HEK293T (cell line): ENCODE data around the gene PECR.
A peak's percentile ranks its signal among the peaks of the same experiment; 100 is the strongest.

Source experiments
- CTCF ChIA-PET: fragments of 350-600 bp; formaldehyde crosslinking; extraction: SDS; loops from one replicate; lab custom pipeline; 2021; ENCODE audit warnings: antibody characterized with exemption, inconsistent platforms; lab: Yijun Ruan, JAX
- POLR2A ChIA-PET: fragments of 350-600 bp; formaldehyde crosslinking; extraction: SDS; loops from one replicate; lab custom pipeline; 2020; ENCODE audit warnings: antibody characterized with exemption, inconsistent platforms; lab: Yijun Ruan, JAX
- DNase-seq: peaks from one replicate; pipeline ENCODE4 v3.0.0; 2012; ENCODE audit warnings: mixed read lengths; ENCODE audit errors: extremely low spot score
- ARNT ChIP-seq: fragments of 450-650 bp; IDR thresholded peaks from 2 replicates; pipeline ENCODE4 v1.6.1; 2017; ENCODE audit warnings: mild to moderate bottlenecking
- BHLHE40 ChIP-seq: fragments of 450-650 bp; IDR thresholded peaks from 2 replicates; pipeline ENCODE4 v1.6.1; 2016; ENCODE audit warnings: mild to moderate bottlenecking, moderate library complexity, borderline replicate concordance
- CTBP1 ChIP-seq: fragments of 450-650 bp; IDR thresholded peaks from 2 replicates; pipeline ENCODE4 v1.6.1; 2016; ENCODE audit warnings: borderline replicate concordance
- ELF4 ChIP-seq: fragments of 450-650 bp; IDR thresholded peaks from 2 replicates; pipeline ENCODE4 v1.6.1; 2017; ENCODE audit warnings: antibody characterized with exemption
- FOXA1 ChIP-seq: fragments of 450-650 bp; IDR thresholded peaks from 2 replicates; pipeline ENCODE4 v1.6.1; 2016; ENCODE audit warnings: mild to moderate bottlenecking
- FOXK2 ChIP-seq: fragments of 450-650 bp; IDR thresholded peaks from 2 replicates; pipeline ENCODE4 v1.6.1; 2016; ENCODE audit warnings: mild to moderate bottlenecking
- FOXM1 ChIP-seq: fragments of 450-650 bp; IDR thresholded peaks from 2 replicates; pipeline ENCODE4 v1.6.1; 2017; ENCODE audit warnings: mild to moderate bottlenecking, borderline replicate concordance
- HDGF ChIP-seq: fragments of 450-650 bp; IDR thresholded peaks from 2 replicates; pipeline ENCODE4 v1.6.1; 2017; ENCODE audit warnings: antibody characterized with exemption, borderline replicate concordance
- L3MBTL2 ChIP-seq: fragments of 450-650 bp; conservative IDR thresholded peaks from 2 replicates; pipeline ENCODE4 v1.6.1; 2016; ENCODE audit warnings: mild to moderate bottlenecking
- LEF1 ChIP-seq: fragments of 450-650 bp; IDR thresholded peaks from 2 replicates; pipeline ENCODE4 v1.6.1; 2017; ENCODE audit warnings: mild to moderate bottlenecking, borderline replicate concordance
- NFRKB ChIP-seq: fragments of 450-650 bp; IDR thresholded peaks from 2 replicates; pipeline ENCODE4 v1.6.1; 2016; ENCODE audit warnings: mild to moderate bottlenecking, moderate library complexity
- SP1 ChIP-seq: fragments of 450-650 bp; IDR thresholded peaks from 2 replicates; pipeline ENCODE4 v1.6.1; 2017
- SUZ12 ChIP-seq: fragments of 450-650 bp; IDR thresholded peaks from 2 replicates; pipeline ENCODE4 v1.6.1; 2016; ENCODE audit warnings: mild to moderate bottlenecking
- TARDBP ChIP-seq: fragments of 450-650 bp; IDR thresholded peaks from 2 replicates; pipeline ENCODE4 v1.6.1; 2016
- ZNF384 ChIP-seq: fragments of 450-650 bp; IDR thresholded peaks from 2 replicates; pipeline ENCODE4 v1.6.1; 2016
- TF ChIP-seq, protein P1 (sequence below): fragments of 450-650 bp; IDR thresholded peaks from 2 replicates; pipeline ENCODE4 v1.6.1; 2016

PECR gene

DNA sequence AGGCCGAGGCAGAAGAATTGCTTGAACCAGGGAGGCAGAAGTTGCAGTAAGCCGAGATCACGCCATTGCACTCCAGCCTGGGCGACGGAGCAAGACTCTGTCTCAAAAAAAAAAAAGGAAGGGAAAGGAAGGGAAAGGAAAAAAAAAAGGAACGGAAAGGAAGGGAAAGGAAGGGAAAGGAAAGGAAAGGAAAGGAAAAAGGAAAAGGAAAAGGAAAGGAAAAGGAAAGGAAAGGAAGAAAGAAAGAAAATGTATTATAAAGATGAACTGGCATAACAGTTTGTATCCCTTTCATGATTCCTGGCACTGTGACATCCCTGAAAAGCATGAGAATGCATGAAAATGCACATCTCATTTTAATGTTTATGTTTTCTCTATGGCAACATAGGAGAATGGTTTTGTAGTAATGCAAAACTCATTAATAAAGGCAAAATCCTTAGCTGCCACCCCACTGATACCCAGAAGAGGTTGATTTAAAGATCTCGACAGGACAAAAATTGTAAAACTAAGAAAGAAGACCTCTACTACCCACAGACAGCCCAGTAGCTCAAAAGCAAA lies 56.8 kb downstream of the PECR start:
- DNase-seq: no peak
- ChIA-PET CTCF (interaction anchor here (2.9 kb wide), 1 partner anchor 9 kb away, joined by 27 read pairs; no protein-coding TSS in a partner anchor), POLR2A (no interaction called here)
- no peak for TF ChIP-seq SUZ12
- TF ChIP-seq CTBP1: no peak
- TF ChIP-seq FOXM1: no peak
- no peak for TF ChIP-seq FOXA1
- no peak for TF ChIP-seq ARNT
- no peak for TF ChIP-seq HDGF
- TF ChIP-seq FOXK2: no peak
- TF ChIP-seq ZNF384: no peak

DNA sequence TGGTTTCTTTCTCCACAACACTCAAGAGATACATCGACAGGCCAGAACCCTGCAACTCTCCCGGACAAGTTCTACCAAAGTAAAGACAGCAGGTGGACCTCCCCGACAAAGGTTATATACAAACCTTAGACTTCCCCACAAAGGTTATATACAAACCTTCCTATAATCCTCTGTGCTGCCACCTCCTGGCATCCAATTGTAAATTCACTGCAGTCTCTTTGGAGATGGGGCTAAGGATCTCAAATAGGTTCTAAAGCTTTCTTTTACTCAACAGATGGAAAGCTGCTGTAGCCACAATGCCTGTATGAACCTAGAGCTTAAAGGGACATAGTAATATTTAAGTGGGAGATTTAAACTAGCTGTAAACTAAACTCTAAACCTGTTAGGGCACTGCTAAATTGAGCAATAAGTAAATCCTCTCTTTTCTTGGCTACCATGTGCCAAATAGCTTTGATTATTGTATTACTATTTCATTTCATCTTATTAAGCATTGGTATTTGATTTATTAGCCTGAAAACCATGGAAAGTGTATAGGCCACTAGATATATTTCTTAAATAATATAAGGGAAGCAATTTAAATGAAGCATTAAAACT lies 58.5 kb downstream of the PECR start:
- ChIA-PET CTCF (interaction anchor here (0.6 to 2.9 kb wide), 10 partner anchors 10 to 643 kb away, joined by 3 to 27 read pairs (median 4); no protein-coding TSS in a partner anchor), POLR2A (no interaction called here)
- DNase-seq: peak; percentile 61
- TF ChIP-seq, protein P1, sequence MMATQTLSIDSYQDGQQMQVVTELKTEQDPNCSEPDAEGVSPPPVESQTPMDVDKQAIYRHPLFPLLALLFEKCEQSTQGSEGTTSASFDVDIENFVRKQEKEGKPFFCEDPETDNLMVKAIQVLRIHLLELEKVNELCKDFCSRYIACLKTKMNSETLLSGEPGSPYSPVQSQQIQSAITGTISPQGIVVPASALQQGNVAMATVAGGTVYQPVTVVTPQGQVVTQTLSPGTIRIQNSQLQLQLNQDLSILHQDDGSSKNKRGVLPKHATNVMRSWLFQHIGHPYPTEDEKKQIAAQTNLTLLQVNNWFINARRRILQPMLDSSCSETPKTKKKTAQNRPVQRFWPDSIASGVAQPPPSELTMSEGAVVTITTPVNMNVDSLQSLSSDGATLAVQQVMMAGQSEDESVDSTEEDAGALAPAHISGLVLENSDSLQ: no peak
- TF ChIP-seq FOXA1 (no peak), ELF4 (no peak), ZNF384 (no peak), SUZ12 (no peak), LEF1 (no peak), ARNT (no peak), FOXK2 (no peak)

DNA sequence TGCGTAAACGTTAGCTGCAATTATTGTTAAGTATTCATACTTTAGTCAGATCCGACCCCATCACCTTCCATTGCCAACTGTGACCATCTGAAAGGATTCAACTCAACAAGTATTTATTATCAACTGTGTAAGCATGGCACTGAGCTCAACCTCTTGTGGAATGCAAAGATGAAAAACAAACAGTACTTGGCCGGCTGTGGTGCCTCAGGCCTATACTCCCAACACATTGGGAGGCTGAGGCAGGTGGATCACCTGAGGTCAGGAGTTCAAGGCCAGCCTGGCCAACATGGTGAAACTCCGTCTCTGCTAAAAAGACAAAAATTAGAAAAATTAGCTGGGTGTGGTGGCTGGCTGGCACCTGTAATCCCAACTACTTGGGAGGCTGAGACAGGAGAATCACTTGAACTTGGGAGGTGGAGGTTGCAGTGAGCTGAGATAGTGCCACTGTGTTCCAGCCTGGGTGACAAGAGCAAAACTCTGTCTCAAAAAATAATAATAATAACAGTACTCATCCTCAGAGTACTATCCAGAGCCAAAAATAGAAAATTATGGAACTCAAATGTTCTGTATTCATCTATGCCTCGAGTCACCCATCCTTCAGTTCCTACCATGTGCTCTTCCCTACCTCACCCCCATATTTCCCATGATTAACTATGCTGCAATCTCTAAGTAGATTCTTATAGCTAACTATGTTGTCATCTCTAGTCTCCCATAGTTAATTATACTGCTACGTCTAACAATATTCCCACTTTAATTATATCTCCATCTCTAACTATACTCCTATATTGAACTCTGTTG lies 59.6 kb downstream of the PECR start:
- POLR2A ChIA-PET: no interaction called here
- CTCF ChIA-PET: interaction anchor here (0.6 to 2.9 kb wide), 5 partner anchors 9 to 62 kb away, joined by 3 to 27 read pairs (median 5); no protein-coding TSS in a partner anchor
- no peak for DNase-seq
- TF ChIP-seq SP1: no peak
- no peak for TF ChIP-seq FOXK2
- no peak for TF ChIP-seq LEF1
- TF ChIP-seq CTBP1: no peak
- no peak for TF ChIP-seq TARDBP
- no peak for TF ChIP-seq BHLHE40
- no peak for TF ChIP-seq NFRKB
- no peak for TF ChIP-seq FOXA1
- TF ChIP-seq ZNF384: no peak
- TF ChIP-seq, protein P1: no peak
- TF ChIP-seq ELF4: no peak
- TF ChIP-seq L3MBTL2: no peak
- no peak for TF ChIP-seq ARNT
- TF ChIP-seq HDGF: no peak
- TF ChIP-seq FOXM1: no peak
- no peak for TF ChIP-seq SUZ12

DNA sequence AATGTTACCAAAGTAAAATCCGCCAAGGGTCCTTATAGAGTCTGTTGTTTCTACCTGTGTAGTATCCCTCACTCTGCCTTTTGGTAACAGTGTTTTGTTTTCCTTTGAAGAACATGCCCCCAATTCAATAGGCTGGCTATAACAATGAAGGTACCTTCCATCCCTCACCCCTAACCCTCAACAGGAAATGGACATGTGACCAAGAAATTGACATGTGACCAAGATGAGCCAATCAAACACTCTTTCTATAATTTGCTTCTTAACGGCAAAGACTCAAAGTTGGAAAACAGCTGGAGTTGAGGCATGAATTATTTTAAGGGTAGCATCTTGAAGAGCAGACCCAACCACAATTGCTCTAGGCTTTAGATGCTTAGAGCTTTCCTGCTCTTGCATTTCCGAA lies 62.9 kb downstream of the PECR start:
- TF ChIP-seq ELF4: no peak
- TF ChIP-seq FOXK2: no peak
- no peak for TF ChIP-seq FOXA1
- TF ChIP-seq ZNF384: no peak
- TF ChIP-seq FOXM1: no peak
- TF ChIP-seq NFRKB: no peak
- no peak for TF ChIP-seq BHLHE40
- TF ChIP-seq ARNT: no peak
- TF ChIP-seq TARDBP: no peak
- no peak for TF ChIP-seq L3MBTL2
- TF ChIP-seq LEF1: no peak
- no peak for TF ChIP-seq SP1
- no peak for TF ChIP-seq CTBP1
- CTCF ChIA-PET: no interaction called here
- no peak for DNase-seq
- POLR2A ChIA-PET: interaction anchor here (0.6 kb wide), 1 partner anchor 1137 kb away, joined by 4 read pairs; no protein-coding TSS in a partner anchor

DNA sequence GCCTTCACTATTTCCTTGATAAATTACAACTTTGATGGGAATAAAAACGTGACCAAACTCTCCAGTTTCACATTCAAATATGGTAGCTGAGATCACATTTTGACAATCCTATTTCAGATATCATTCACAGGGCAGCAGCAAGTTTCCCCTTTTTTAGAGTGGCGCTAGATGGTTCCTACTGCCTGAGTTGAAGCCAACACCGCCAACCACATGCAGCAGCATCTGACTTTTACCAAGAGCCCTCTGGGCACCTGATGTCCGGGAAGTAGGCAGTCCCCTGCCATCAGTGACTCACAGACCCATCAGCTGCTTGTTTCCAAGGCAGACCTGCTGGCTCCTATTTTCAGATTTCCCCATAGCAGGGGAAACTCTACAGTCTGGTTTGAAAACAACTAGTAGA lies 64.2 kb downstream of the PECR start:
- ChIA-PET CTCF (no interaction called here), POLR2A (no interaction called here)
- no peak for DNase-seq

More for the DNA sequence above, 64.2 kb downstream of the PECR start:
- no peak for TF ChIP-seq CTBP1
- TF ChIP-seq ZNF384: no peak
- TF ChIP-seq SUZ12: no peak
- no peak for TF ChIP-seq FOXM1
- no peak for TF ChIP-seq BHLHE40
- TF ChIP-seq LEF1: no peak
- TF ChIP-seq, protein P1: no peak
- no peak for TF ChIP-seq ARNT
- no peak for TF ChIP-seq L3MBTL2
- TF ChIP-seq FOXK2: no peak
- TF ChIP-seq SP1: no peak
- no peak for TF ChIP-seq ELF4
